IMR-90 (cell line): ENCODE data around the gene IGF2R. TPM values are rescaled to one million over a fixed set of nuclear protein-coding genes. Genes with fewer than 3 reads are reported as not detected.
A peak's percentile ranks its signal among the peaks of the same experiment; 100 is the strongest.

Experiments
- ATAC-seq: fragments of 200-7000 bp; cut with Tn5 transposase; 2 replicates; pipeline ENCODE4 v1.9.1; 2020; ENCODE audit warnings: low read depth, mild to moderate bottlenecking, moderate library complexity
- BruUV-seq: library from RNA; stranded (reverse); fragments of 400-500 nt; replicated peaks from 2 replicates; lab custom pipeline; 2021; lab: Mats Ljungman, UMichigan
- CTCF ChIA-PET: fragments of 300-600 bp; formaldehyde crosslinking; extraction: SDS; loops from one replicate; lab custom pipeline; 2021; ENCODE audit warnings: antibody characterized with exemption; lab: Yijun Ruan, JAX
- POLR2A ChIA-PET: fragments of 300-600 bp; sonication (Branson Sonifier 250); formaldehyde crosslinking; loops from one replicate; lab custom pipeline; 2022; ENCODE audit warnings: antibody characterized with exemption; ENCODE audit not compliant: unreplicated experiment; lab: Charles Lee
- DNase-seq: peaks from one replicate; pipeline ENCODE4 v3.0.0; 2013
- H2AFZ ChIP-seq: replicated peaks from 2 replicates; pipeline ENCODE3; 2013; ENCODE audit warnings: low read length, mild to moderate bottlenecking; ENCODE audit not compliant: poor library complexity
- H2AK5ac ChIP-seq: 2 replicates; pipeline ENCODE4 v1.6.1; 2013; ENCODE audit warnings: low read depth, low read length, inconsistent platforms
- H2AK9ac ChIP-seq: replicated peaks from 2 replicates; pipeline ENCODE3; 2013; ENCODE audit warnings: mild to moderate bottlenecking, low read depth, low read length, moderate library complexity; ENCODE audit not compliant: poor library complexity
- H2BK120ac ChIP-seq: 2 replicates; pipeline ENCODE4 v1.6.1; 2013; ENCODE audit warnings: low read depth, low read length, inconsistent platforms
- H2BK15ac ChIP-seq: 3 replicates; pipeline ENCODE4 v1.6.1; 2013; ENCODE audit warnings: low read depth, low read length, inconsistent platforms
- H2BK20ac ChIP-seq: 2 replicates; pipeline ENCODE4 v1.6.1; 2013; ENCODE audit warnings: low read depth, mild to moderate bottlenecking, inconsistent platforms, low read length, moderate library complexity
- H2BK5ac ChIP-seq: 2 replicates; pipeline ENCODE4 v1.6.1; 2013; ENCODE audit warnings: mild to moderate bottlenecking, low read depth, low read length, inconsistent platforms; ENCODE audit not compliant: poor library complexity, severe bottlenecking
- H3K14ac ChIP-seq: replicated peaks from 2 replicates; pipeline ENCODE4 v1.6.1; 2013; ENCODE audit warnings: low read depth, low read length, inconsistent platforms
- H3K18ac ChIP-seq: 2 replicates; pipeline ENCODE4 v1.6.1; 2013; ENCODE audit warnings: low read depth, low read length, control low read depth
- H3K23ac ChIP-seq: 2 replicates; pipeline ENCODE4 v1.6.1; 2013; ENCODE audit warnings: low read depth, low read length, inconsistent platforms
- H3K27ac ChIP-seq: 2 replicates; pipeline ENCODE4 v1.5.1; 2013; ENCODE audit warnings: mild to moderate bottlenecking, control low read depth, low read length; ENCODE audit not compliant: insufficient read depth
- H3K27me3 ChIP-seq: 2 replicates; pipeline ENCODE4 v1.6.1; 2013; ENCODE audit warnings: low read length; ENCODE audit not compliant: control insufficient read depth, insufficient read depth
- H3K36me3 ChIP-seq: 2 replicates; pipeline ENCODE4 v1.6.1; 2013; ENCODE audit warnings: low read length, mixed read lengths; ENCODE audit not compliant: control insufficient read depth, insufficient read depth
- H3K4ac ChIP-seq: 2 replicates; pipeline ENCODE4 v1.6.1; 2013; ENCODE audit warnings: low read depth, low read length, inconsistent platforms
- H3K4me1 ChIP-seq: 2 replicates; pipeline ENCODE4 v1.6.1; 2013; ENCODE audit warnings: low read length, mixed read lengths; ENCODE audit not compliant: control insufficient read depth, insufficient read depth
- H3K4me2 ChIP-seq: 2 replicates; pipeline ENCODE4 v1.6.1; 2013; ENCODE audit warnings: low read depth, mild to moderate bottlenecking, control low read depth, low read length, moderate library complexity
- H3K4me3 ChIP-seq: 2 replicates; pipeline ENCODE4 v1.5.1; 2013; ENCODE audit warnings: low read depth, mild to moderate bottlenecking, control low read depth, low read length, moderate library complexity; ENCODE audit not compliant: insufficient read depth
- H3K56ac ChIP-seq: 2 replicates; pipeline ENCODE4 v1.6.1; 2013; ENCODE audit warnings: low read length, inconsistent platforms; ENCODE audit not compliant: insufficient read depth; ENCODE audit errors: extremely low read depth
- H3K79me1 ChIP-seq, 2 experiments: 2 replicates each; pipeline ENCODE4 v1.6.1; 2013; ENCODE audit warnings: low read length in 2 of 2, inconsistent platforms in 1 of 2, low read depth in 1 of 2
- H3K9ac ChIP-seq: 2 replicates; pipeline ENCODE4 v1.6.1; 2013; ENCODE audit warnings: low read depth, low read length, control low read depth
- H3K9me1 ChIP-seq: 2 replicates; pipeline ENCODE4 v1.6.1; 2013; ENCODE audit warnings: low read length, inconsistent platforms; ENCODE audit not compliant: insufficient read depth
- H3K9me3 ChIP-seq: 2 replicates; pipeline ENCODE4 v1.6.1; 2013; ENCODE audit warnings: low read length; ENCODE audit not compliant: control insufficient read depth, insufficient read depth
- H4K20me1 ChIP-seq: 2 replicates; pipeline ENCODE4 v1.6.1; 2013; ENCODE audit warnings: low read length, inconsistent platforms; ENCODE audit not compliant: insufficient read depth
- H4K5ac ChIP-seq: 2 replicates; pipeline ENCODE4 v1.6.1; 2013; ENCODE audit warnings: mild to moderate bottlenecking, low read depth, low read length, control low read depth
- H4K8ac ChIP-seq, 2 experiments: 2 replicates each; pipeline ENCODE4 v1.6.1; 2013; ENCODE audit warnings: low read depth in 2 of 2, low read length in 2 of 2, control low read depth in 1 of 2, inconsistent platforms in 1 of 2
- H4K91ac ChIP-seq: 2 replicates; pipeline ENCODE4 v1.6.1; 2013; ENCODE audit warnings: low read depth, low read length, inconsistent platforms; ENCODE audit not compliant: insufficient read depth
- FOS ChIP-seq: fragments of 150-350 bp; IDR thresholded peaks from 2 replicates; pipeline ENCODE4 v1.6.1; 2016; ENCODE audit warnings: low read depth, low read length
- RAD21 ChIP-seq: IDR thresholded peaks from 2 replicates; pipeline ENCODE4 v1.6.1; 2012; ENCODE audit warnings: low read length, improper control_type of control experiment
- WGBS, 2 experiments: methylation state at CpG; one replicate each; pipeline versions ENCODE4 v1.1.5 to v1.1.7; 2013; ENCODE audit warnings: missing lambda C conversion rate in 2 of 2; ENCODE audit not compliant: insufficient read length in 1 of 2; ENCODE audit errors: extremely low coverage in 2 of 2; 5-methylcytosine and 5-hydroxymethylcytosine counted together
- dilution Hi-C: fragments of 300-500 bp; cut with HindIII; formaldehyde crosslinking; loops from one replicate; pipeline ENCODE4 v1.14.3; 2018; ENCODE audit warnings: low sequenced_read_pairs; ENCODE audit not compliant: unreplicated experiment
- in situ Hi-C: fragments of 300-500 bp; cut with MboI; formaldehyde crosslinking; loops from 3 replicates; pipeline ENCODE4 v1.14.3; 2019; ENCODE audit warnings: low sequenced_read_pairs, inconsistent platforms, mixed read lengths
- intact Hi-C: fragments of 100-400 bp; cut with micrococcal nuclease; formaldehyde crosslinking; loops from 2 replicates; pipeline ENCODE4 v1.10.0; 2022
- polyA plus RNA-seq, 3 experiments: library from polyadenylated mRNA; depleted of rRNA; stranded (reverse); fragments of >200 nt; gene quantifications; 2 replicates each; pipeline ENCODE4 v1.2.3, GENCODE V29; 2012; ENCODE audit warnings: low replicate concordance in 1 of 3
- total RNA-seq: library from RNA; depleted of rRNA; stranded (reverse); fragments of >200 nt; gene quantifications from 2 replicates; pipeline ENCODE4 v1.2.3, GENCODE V29; 2012

The IGF2R gene
- total and polyA plus RNA-seq, 2 of the 4 experiments (the other 2 are of a cell fraction) = 33.2 to 41.4 TPM

DNA sequence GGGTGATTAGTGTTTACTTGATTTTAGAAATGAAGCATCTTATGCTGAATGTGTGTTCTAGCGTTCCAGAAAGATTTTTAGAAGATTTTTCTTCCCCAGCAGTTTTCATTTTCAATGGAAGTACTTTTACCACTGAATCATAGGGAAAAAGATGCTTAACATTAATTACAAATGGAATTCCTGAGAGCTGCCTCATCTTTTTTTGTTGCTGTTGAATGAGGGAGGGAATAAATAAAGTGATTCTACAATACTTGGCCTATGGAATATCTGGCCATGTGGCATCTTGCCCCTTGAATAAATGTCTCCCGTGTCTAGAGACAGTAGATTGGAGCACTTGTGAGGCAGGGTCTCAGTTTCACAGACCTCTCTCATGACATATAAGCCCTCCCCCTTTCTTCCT is 108.6 kb downstream of the IGF2R start:
- Histone ChIP-seq H3K4me1 (peaks cover 14% of the 10 kb centered on the region), H3K9ac (no peak overlapping the region), H4K91ac (peak overlapping the region; percentile 76), H3K9me3 (no peaks in the 10 kb centered on the region), H3K36me3 (peaks cover 52% of the 10 kb centered on the region), H2AK9ac (no peak overlapping the region), H3K4me3 (no peak overlapping the region), H2BK120ac (peak overlapping the region; percentile 63), H3K27me3 (no peaks in the 10 kb centered on the region), H2BK15ac (0 out of 3 replicates have a peak overlapping the region, but pooled peaks have one; percentile 35), H2BK5ac (peak overlapping the region; percentile 57), H3K23ac (no peak overlapping the region), H4K5ac (no peak overlapping the region), H4K8ac (peak overlapping the region in 1 of 2 experiments; percentile 18; a peak in 1 of 4 replicates), H3K4me2 (peak overlapping the region; percentile 50; the same call in 1 of the 2 replicates), H4K20me1 (no peaks in the 10 kb centered on the region; the same call in 1 of the 2 replicates), H2BK20ac (peak overlapping the region; percentile 77; the same call in 1 of the 2 replicates), H3K56ac (no peak overlapping the region; the same call in 1 of the 2 replicates), H3K14ac (peak overlapping the region; percentile 47; the same call in 1 of the 2 replicates), H3K18ac (peak overlapping the region; percentile 6; the same call in 1 of the 2 replicates), H3K27ac (peak overlapping the region; percentile 40; the same call in 1 of the 2 replicates), H3K4ac (peak overlapping the region; percentile 74), H2AK5ac (peak overlapping the region; percentile 86; the same call in 1 of the 2 replicates), H2AFZ (no peak overlapping the region), H3K9me1 (peaks cover 23% of the 10 kb centered on the region), H3K79me1 (peaks cover 11 to 17% of the 10 kb centered on the region in 2 experiments)
- BruUV-seq = no TSS peak
- CTCF ChIA-PET = interaction anchor here (2.2 kb wide), 1 partner anchor 11 kb away, joined by 17 read pairs; no protein-coding TSS in a partner anchor
- dilution Hi-C loops = no loop called here
- POLR2A ChIA-PET = no interaction called here
- ATAC-seq (peak; percentile 83), DNase-seq (peak; percentile 71)
- no peak for TF ChIP-seq RAD21
- TF ChIP-seq FOS = peak; percentile 38; the same call in 1 of the 2 replicates
- WGBS, 2 experiments = no CpG with 5 or more reads among the region's 2 CpGs
- in situ Hi-C loops = no loop called here
- intact Hi-C loops = no loop called here
